ENCODE results near the gene SPHKAP. TPM values are rescaled to one million over a fixed set of nuclear protein-coding genes. Genes with fewer than 3 reads are reported as not detected.
A peak's percentile ranks its signal among the peaks of the same experiment; 100 is the strongest.

Gene SPHKAP
- total RNA-seq, 1 donor from 2014 or later, result not detected

DNA sequence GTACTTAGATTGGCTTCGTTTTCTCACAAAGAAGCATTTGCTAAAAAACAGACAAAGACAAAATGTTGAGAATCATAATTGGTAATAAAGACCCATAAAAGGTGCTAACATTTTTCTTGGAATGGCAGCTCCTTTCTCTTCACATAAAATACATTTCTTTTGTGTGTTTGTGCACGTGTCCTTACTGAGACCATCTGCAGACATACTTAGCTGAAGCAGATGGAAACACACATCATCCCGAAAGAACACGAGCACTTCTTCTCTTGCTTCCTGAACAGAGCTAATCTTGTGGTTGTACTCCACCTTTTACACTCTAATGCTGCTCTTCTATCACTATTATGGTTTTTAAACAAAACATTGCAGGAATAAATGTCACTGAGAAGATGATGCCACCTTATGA is 142.5 kb downstream of the SPHKAP start:
- Histone ChIP-seq H3K4me3 (ENCODE audit: low read depth, low read length) (no peak overlapping the region), H3K27me3 (ENCODE audit: control insufficient read depth, insufficient read depth, low read length) (no peaks in the 10 kb centered on the region), H3K36me3 (ENCODE audit: control insufficient read depth, insufficient read depth, low read length) (no peaks in the 10 kb centered on the region)
- no peak for DNase-seq (ENCODE audit: low read depth)
- FAIRE-seq, result no peak
- TF ChIP-seq, protein P1, sequence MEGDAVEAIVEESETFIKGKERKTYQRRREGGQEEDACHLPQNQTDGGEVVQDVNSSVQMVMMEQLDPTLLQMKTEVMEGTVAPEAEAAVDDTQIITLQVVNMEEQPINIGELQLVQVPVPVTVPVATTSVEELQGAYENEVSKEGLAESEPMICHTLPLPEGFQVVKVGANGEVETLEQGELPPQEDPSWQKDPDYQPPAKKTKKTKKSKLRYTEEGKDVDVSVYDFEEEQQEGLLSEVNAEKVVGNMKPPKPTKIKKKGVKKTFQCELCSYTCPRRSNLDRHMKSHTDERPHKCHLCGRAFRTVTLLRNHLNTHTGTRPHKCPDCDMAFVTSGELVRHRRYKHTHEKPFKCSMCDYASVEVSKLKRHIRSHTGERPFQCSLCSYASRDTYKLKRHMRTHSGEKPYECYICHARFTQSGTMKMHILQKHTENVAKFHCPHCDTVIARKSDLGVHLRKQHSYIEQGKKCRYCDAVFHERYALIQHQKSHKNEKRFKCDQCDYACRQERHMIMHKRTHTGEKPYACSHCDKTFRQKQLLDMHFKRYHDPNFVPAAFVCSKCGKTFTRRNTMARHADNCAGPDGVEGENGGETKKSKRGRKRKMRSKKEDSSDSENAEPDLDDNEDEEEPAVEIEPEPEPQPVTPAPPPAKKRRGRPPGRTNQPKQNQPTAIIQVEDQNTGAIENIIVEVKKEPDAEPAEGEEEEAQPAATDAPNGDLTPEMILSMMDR (IDR thresholded peaks at IDR 0.05; ENCODE audit: insufficient read depth, low read length, severe bottlenecking), result no peak

DNA sequence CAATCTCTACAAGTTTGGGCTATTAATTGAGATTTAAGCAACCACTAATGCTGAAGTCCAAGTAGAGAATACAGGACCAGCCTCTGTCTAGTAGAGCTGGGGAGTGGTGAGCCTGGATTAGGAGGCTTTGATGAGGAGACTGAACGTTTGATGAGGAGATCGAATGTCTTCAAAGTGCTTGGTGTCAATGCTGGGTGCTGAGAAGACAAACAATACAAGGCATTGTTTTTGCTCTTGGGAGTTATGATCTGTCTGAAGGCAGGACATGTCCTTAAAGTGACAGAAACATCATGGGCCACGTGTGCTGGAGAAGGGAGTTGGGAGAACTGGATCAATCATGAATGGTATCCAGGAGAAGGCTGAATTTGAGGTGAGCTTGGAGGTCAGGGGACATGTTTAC is 143.6 kb downstream of the SPHKAP start:
- DNase-seq (ENCODE audit: low read depth) (no peak), FAIRE-seq (peak; percentile 36)
- TF ChIP-seq, protein P1 (IDR thresholded peaks at IDR 0.05; ENCODE audit: insufficient read depth, low read length, severe bottlenecking), result no peak
- H3K4me3 ChIP-seq (ENCODE audit: low read depth, low read length), result no peak overlapping the region
- H3K36me3 ChIP-seq (ENCODE audit: control insufficient read depth, insufficient read depth, low read length), result no peaks in the 10 kb centered on the region
- H3K27me3 ChIP-seq (ENCODE audit: control insufficient read depth, insufficient read depth, low read length), result no peaks in the 10 kb centered on the region

DNA sequence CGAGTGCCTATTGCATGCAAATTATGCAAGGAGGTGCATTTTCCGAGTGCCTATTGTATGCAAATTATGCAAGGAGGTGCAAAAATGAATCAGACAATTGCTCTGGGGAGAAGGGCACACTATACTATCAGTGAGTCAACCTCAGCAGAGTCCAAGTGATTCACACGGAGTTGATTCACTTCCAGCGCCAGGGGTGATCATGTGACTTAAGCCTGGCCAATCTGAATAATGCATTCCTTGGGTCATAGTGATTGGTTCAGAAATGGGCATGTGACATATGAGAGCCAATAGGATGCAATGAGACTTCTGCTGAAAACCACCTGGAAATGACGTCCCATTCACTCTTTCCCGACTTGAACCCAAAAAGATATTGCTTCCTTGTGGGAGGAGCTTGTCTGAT is 157.9 kb downstream of the SPHKAP start:
- TF ChIP-seq, protein P1 (IDR thresholded peaks at IDR 0.05; ENCODE audit: insufficient read depth, low read length, severe bottlenecking), result no peak
- DNase-seq (ENCODE audit: low read depth), result peak; percentile 22
- no peak for FAIRE-seq

DNA sequence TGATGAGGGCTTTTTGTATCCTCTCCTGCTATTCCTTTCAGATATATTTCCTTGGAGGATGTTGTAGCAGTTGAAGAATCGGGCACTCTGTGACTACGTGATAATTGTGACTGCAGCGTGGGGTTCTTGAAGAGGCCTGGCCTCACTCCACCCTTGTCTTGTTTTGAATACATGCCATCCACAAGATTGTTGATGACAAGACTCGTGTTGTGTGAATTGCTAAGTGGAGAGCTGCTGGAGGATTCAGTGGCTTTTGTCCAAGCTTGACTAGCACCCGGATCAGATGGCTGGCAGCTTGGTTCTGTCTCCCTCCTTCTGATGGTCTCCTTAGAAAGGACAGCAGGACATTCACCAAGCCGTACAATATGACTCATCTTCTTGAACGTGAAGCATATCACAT is 163.2 kb downstream of the SPHKAP start:
- DNase-seq (ENCODE audit: low read depth) (no peak), FAIRE-seq (no peak)
- Histone ChIP-seq H3K27me3 (ENCODE audit: control insufficient read depth, insufficient read depth, low read length) (no peaks in the 10 kb centered on the region), H3K36me3 (ENCODE audit: control insufficient read depth, insufficient read depth, low read length) (no peaks in the 10 kb centered on the region), H3K4me3 (ENCODE audit: low read depth, low read length) (no peak overlapping the region)
- TF ChIP-seq, protein P1 (IDR thresholded peaks at IDR 0.05; ENCODE audit: insufficient read depth, low read length, severe bottlenecking), result no peak

More for the DNA sequence above, 157.9 kb downstream of the SPHKAP start:
- H3K36me3 ChIP-seq (ENCODE audit: control insufficient read depth, insufficient read depth, low read length), result no peaks in the 10 kb centered on the region
- no peaks in the 10 kb centered on the region for H3K27me3 ChIP-seq (ENCODE audit: control insufficient read depth, insufficient read depth, low read length)
- H3K4me3 ChIP-seq (ENCODE audit: low read depth, low read length), result no peak overlapping the region

DNA sequence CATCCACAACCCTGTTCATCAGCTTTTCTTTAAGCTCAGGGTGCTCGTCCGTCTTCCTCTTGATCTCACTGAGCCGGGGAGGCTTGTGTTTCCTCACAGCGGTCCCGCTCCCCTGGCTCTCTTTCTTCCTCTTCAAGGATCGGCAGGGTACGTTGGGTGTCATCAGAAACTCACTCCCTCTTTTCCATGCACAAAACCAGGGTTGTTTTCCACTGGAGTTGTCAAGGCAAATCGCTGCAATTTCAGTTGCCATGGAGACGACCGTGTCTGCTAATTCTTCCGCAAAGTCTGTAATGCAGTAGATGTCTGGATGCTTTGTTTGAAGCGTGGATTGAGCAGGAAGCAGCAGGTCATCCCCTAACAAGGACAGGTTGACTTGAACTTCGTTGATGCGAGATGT is 163.7 kb downstream of the SPHKAP start:
- FAIRE-seq (no peak), DNase-seq (ENCODE audit: low read depth) (no peak)
- Histone ChIP-seq H3K36me3 (ENCODE audit: control insufficient read depth, insufficient read depth, low read length) (no peaks in the 10 kb centered on the region), H3K27me3 (ENCODE audit: control insufficient read depth, insufficient read depth, low read length) (no peaks in the 10 kb centered on the region), H3K4me3 (ENCODE audit: low read depth, low read length) (no peak overlapping the region)
- TF ChIP-seq, protein P1 (IDR thresholded peaks at IDR 0.05; ENCODE audit: insufficient read depth, low read length, severe bottlenecking), result no peak

DNA sequence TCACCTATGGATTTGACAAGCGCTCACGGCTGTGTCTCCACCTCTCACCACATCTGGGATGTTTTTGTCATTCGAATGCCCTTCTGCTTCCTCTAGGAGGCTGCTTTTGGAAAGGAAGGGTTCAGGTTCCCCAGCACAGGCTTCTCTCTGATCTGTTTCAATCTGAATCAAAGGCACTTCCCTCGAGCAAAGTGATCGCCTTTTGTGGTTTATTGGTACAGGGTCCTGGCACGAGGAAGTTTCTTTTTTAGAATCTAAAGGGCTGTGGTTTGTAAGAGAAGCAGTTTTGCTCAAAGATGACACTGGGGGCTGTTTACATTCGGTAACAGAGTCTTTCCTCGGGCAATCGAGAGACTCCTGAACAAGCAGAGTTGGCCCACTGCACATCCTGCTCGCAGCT is 165.1 kb downstream of the SPHKAP start:
- FAIRE-seq (no peak), DNase-seq (ENCODE audit: low read depth) (no peak)
- TF ChIP-seq, protein P1 (IDR thresholded peaks at IDR 0.05; ENCODE audit: insufficient read depth, low read length, severe bottlenecking), result no peak
- Histone ChIP-seq H3K36me3 (ENCODE audit: control insufficient read depth, insufficient read depth, low read length) (no peaks in the 10 kb centered on the region), H3K4me3 (ENCODE audit: low read depth, low read length) (no peak overlapping the region), H3K27me3 (ENCODE audit: control insufficient read depth, insufficient read depth, low read length) (no peaks in the 10 kb centered on the region)
